ENCODE results near the gene PYM1. TPM values are rescaled to one million over a fixed set of nuclear protein-coding genes. Genes with fewer than 3 reads are reported as not detected.

PYM1 gene
- total and polyA plus RNA-seq, 7 donors: 17.5 to 93.9 (median 31.7) TPM

DNA sequence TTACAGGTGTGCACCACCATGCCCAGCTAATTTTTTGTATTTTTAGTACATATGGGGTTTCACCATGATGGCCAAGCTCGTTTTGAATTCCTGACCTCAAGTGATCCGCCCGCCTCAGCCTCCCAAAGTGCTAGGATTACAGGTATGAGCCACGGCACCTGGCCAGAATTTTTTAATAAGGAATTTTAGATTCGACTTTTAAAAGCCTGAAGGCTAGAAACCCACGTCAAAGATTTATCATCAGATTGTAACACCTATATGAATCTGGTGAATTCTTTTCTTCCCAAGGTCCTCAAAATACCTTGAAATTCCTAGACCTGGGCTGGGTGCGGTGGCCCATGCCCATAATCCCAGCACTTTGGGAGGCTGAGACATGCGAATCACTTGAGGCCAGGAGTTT, 66.3 kb downstream of the PYM1 start:
- Histone ChIP-seq H3K4me1 (no peaks in the 10 kb centered on the region), H3K4me3 (no peak overlapping the region), H3K27me3 (no peaks in the 10 kb centered on the region), H3K9me3 (peaks cover 0 to 5% (median 0%) of the 10 kb centered on the region in 4 donors), H3K36me3 (no peaks in the 10 kb centered on the region), H3K27ac (no peak overlapping the region)
- TF ChIP-seq POLR2A (IDR thresholded peaks at IDR 0.05): no peak
- WGBS, 2 donors: 94 to 95% methylated on average over 8 of the region's 8 CpGs
- intact Hi-C loops (cut with DNase I): no loop called here
- no peak for DNase-seq

DNA sequence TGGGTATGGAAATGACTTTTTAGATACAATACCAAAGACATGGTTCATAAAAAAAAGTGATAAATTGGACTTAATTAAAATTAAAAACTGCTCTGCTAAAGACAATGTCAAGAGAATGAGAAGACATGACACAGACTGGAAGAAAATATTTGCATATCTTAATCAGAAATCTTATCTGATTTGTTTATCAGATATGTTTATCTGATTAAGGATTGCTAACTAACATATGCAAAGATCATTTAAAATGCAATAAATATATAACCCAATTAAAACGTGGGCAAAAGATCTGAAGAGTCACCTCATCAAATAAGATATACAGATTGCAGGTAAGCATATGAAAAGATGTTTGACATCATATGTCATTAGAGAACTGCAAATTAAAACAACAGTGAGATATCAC, 75.0 kb downstream of the PYM1 start:
- WGBS, 2 donors: 21 to 48% methylated on average over 1 of the region's 1 CpG
- Histone ChIP-seq H3K27ac (no peak overlapping the region), H3K36me3 (no peaks in the 10 kb centered on the region), H3K4me1 (peaks cover 0 to 6% (median 4%) of the 10 kb centered on the region in 4 donors), H3K27me3 (peaks cover 0 to 6% (median 0%) of the 10 kb centered on the region in 3 donors), H3K4me3 (no peak overlapping the region), H3K9me3 (no peaks in the 10 kb centered on the region)
- no peak for DNase-seq
- intact Hi-C loops (cut with DNase I): no loop called here
- TF ChIP-seq, protein P1, sequence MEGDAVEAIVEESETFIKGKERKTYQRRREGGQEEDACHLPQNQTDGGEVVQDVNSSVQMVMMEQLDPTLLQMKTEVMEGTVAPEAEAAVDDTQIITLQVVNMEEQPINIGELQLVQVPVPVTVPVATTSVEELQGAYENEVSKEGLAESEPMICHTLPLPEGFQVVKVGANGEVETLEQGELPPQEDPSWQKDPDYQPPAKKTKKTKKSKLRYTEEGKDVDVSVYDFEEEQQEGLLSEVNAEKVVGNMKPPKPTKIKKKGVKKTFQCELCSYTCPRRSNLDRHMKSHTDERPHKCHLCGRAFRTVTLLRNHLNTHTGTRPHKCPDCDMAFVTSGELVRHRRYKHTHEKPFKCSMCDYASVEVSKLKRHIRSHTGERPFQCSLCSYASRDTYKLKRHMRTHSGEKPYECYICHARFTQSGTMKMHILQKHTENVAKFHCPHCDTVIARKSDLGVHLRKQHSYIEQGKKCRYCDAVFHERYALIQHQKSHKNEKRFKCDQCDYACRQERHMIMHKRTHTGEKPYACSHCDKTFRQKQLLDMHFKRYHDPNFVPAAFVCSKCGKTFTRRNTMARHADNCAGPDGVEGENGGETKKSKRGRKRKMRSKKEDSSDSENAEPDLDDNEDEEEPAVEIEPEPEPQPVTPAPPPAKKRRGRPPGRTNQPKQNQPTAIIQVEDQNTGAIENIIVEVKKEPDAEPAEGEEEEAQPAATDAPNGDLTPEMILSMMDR (IDR thresholded peaks at IDR 0.05): no peak
- TF ChIP-seq POLR2A (IDR thresholded peaks at IDR 0.05) (no peak), POLR2AphosphoS5 (IDR thresholded peaks at IDR 0.05) (no peak), EP300 (IDR thresholded peaks at IDR 0.05) (no peak)

Other genes with a start within 250 kb of the PYM1 start
- gene ITGA7, start 220.0 kb downstream of the PYM1 start, total RNA-seq: 100 to 1,000 TPM in 3 of 4 donors, 10 to 100 TPM in 1; 66.6 to 588 (median 204) TPM
- 10 to 100 TPM in 1 of 3 donors, 1 to 10 TPM in 2; 1.8 to 21.0 (median 3.6) TPM for gene ITGA7, start 220.0 kb downstream of the PYM1 start, polyA plus RNA-seq
- gene BLOC1S1, start 211.8 kb downstream of the PYM1 start, total RNA-seq: 100 to 1,000 TPM; 173 to 356 (median 317) TPM
- 100 to 1,000 TPM; 329 to 655 (median 634) TPM for gene BLOC1S1, start 211.8 kb downstream of the PYM1 start, polyA plus RNA-seq
- gene RDH5, start 207.5 kb downstream of the PYM1 start, total RNA-seq: 10 to 100 TPM; 11.2 to 37.5 (median 32.1) TPM
- gene RDH5, start 207.5 kb downstream of the PYM1 start, polyA plus RNA-seq: 10 to 100 TPM in 2 of 3 donors, 1 to 10 TPM in 1; 8.4 to 34.4 (median 27.1) TPM
- gene CD63, start 198.9 kb downstream of the PYM1 start, total RNA-seq: 100 to 1,000 TPM; 670 to 933 (median 849) TPM
- gene CD63, start 198.9 kb downstream of the PYM1 start, polyA plus RNA-seq: 1,000 to 10,000 TPM in 1 of 3 donors, 100 to 1,000 TPM in 2; 450 to 1,058 (median 486) TPM
- 10 to 100 TPM in 1 of 4 donors, 1 to 10 TPM in 3; 4.3 to 12.2 (median 4.6) TPM for gene GDF11, start 184.8 kb downstream of the PYM1 start, total RNA-seq
- gene GDF11, start 184.8 kb downstream of the PYM1 start, polyA plus RNA-seq: 1 to 10 TPM; 1.2 to 3.9 (median 2.4) TPM
- 10 to 100 TPM; 49.0 to 81.9 (median 76.9) TPM for gene SARNP, start 110.2 kb downstream of the PYM1 start, total RNA-seq
- gene SARNP, start 110.2 kb downstream of the PYM1 start, polyA plus RNA-seq: 100 to 1,000 TPM in 2 of 3 donors, 10 to 100 TPM in 1; 93.1 to 106 (median 104) TPM
- 10 to 100 TPM in 2 of 4 donors, 1 to 10 TPM in 2; 9.1 to 18.1 (median 12.0) TPM for gene ORMDL2, start 109.9 kb downstream of the PYM1 start, total RNA-seq
- 10 to 100 TPM; 18.0 to 64.6 (median 32.4) TPM for gene ORMDL2, start 109.9 kb downstream of the PYM1 start, polyA plus RNA-seq
- gene DNAJC14, start 98.3 kb downstream of the PYM1 start, total RNA-seq: 10 to 100 TPM; 19.0 to 31.3 (median 25.4) TPM
- 10 to 100 TPM; 13.2 to 27.2 (median 14.4) TPM for gene DNAJC14, start 98.3 kb downstream of the PYM1 start, polyA plus RNA-seq
- 10 to 100 TPM in 1 of 4 donors, 1 to 10 TPM in 3; 6.0 to 18.0 (median 7.5) TPM for gene MMP19, start 85.0 kb downstream of the PYM1 start, total RNA-seq
- gene MMP19, start 85.0 kb downstream of the PYM1 start, polyA plus RNA-seq: 1 to 10 TPM; 1.2 to 6.0 (median 2.1) TPM
- gene DGKA, start 3.3 kb upstream of the PYM1 start, total RNA-seq: 10 to 100 TPM; 21.4 to 76.4 (median 49.1) TPM
- gene DGKA, start 3.3 kb upstream of the PYM1 start, polyA plus RNA-seq: 10 to 100 TPM; 43.0 to 97.8 (median 44.4) TPM
- gene PMEL, start 38.1 kb upstream of the PYM1 start, total RNA-seq: 1 to 10 TPM in 1 of 4 donors, under 1 TPM in 1, not detected in 2; 0.71 to 1.3 TPM
- gene PMEL, start 38.1 kb upstream of the PYM1 start, polyA plus RNA-seq: 1 to 10 TPM; 1.2 to 1.8 (median 1.7) TPM
- 10 to 100 TPM; 11.4 to 27.7 (median 18.8) TPM for gene CDK2, start 38.9 kb upstream of the PYM1 start, total RNA-seq
- 10 to 100 TPM in 2 of 3 donors, 1 to 10 TPM in 1; 7.2 to 23.4 (median 11.1) TPM for gene CDK2, start 38.9 kb upstream of the PYM1 start, polyA plus RNA-seq
- gene RAB5B, start 46.2 kb upstream of the PYM1 start, total RNA-seq: 100 to 1,000 TPM in 3 of 4 donors, 10 to 100 TPM in 1; 92.8 to 102 (median 101) TPM
- gene RAB5B, start 46.2 kb upstream of the PYM1 start, polyA plus RNA-seq: 100 to 1,000 TPM in 1 of 3 donors, 10 to 100 TPM in 2; 82.8 to 113 (median 83.5) TPM
- 10 to 100 TPM; 20.9 to 51.0 (median 25.4) TPM for gene SUOX, start 69.4 kb upstream of the PYM1 start, total RNA-seq
- gene SUOX, start 69.4 kb upstream of the PYM1 start, polyA plus RNA-seq: 10 to 100 TPM in 2 of 3 donors, 1 to 10 TPM in 1; 8.4 to 16.1 (median 15.0) TPM
- 10 to 100 TPM in 1 of 4 donors, 1 to 10 TPM in 3; 2.3 to 23.8 (median 4.9) TPM for gene IKZF4, start 93.1 kb upstream of the PYM1 start, total RNA-seq
- 1 to 10 TPM in 2 of 3 donors, under 1 TPM in 1; 0.92 to 2.4 (median 1.2) TPM for gene IKZF4, start 93.1 kb upstream of the PYM1 start, polyA plus RNA-seq
- 1,000 to 10,000 TPM in 2 of 4 donors, 100 to 1,000 TPM in 2; 130 to 3,746 (median 1,580) TPM for gene RPS26, start 114.0 kb upstream of the PYM1 start, total RNA-seq
- 1,000 to 10,000 TPM; 1,901 to 2,147 (median 2,067) TPM for gene RPS26, start 114.0 kb upstream of the PYM1 start, polyA plus RNA-seq
- 10 to 100 TPM; 10.2 to 21.4 (median 19.0) TPM for gene ERBB3, start 152.3 kb upstream of the PYM1 start, total RNA-seq
- gene ERBB3, start 152.3 kb upstream of the PYM1 start, polyA plus RNA-seq: 10 to 100 TPM; 31.8 to 69.8 (median 37.0) TPM
- 100 to 1,000 TPM in 3 of 4 donors, 10 to 100 TPM in 1; 52.9 to 157 (median 110) TPM for gene PA2G4, start 176.7 kb upstream of the PYM1 start, total RNA-seq
- 100 to 1,000 TPM in 1 of 3 donors, 10 to 100 TPM in 2; 68.4 to 136 (median 73.9) TPM for gene PA2G4, start 176.7 kb upstream of the PYM1 start, polyA plus RNA-seq
- gene RPL41, start 188.7 kb upstream of the PYM1 start, total RNA-seq: 1,000 to 10,000 TPM; 1,926 to 5,407 (median 3,655) TPM
- 1,000 to 10,000 TPM; 6,021 to 9,845 (median 6,338) TPM for gene RPL41, start 188.7 kb upstream of the PYM1 start, polyA plus RNA-seq
- gene ZC3H10, start 190.4 kb upstream of the PYM1 start, total RNA-seq: 1 to 10 TPM; 3.9 to 6.9 (median 4.8) TPM
- gene ZC3H10, start 190.4 kb upstream of the PYM1 start, polyA plus RNA-seq: 1 to 10 TPM; 1.2 to 3.8 (median 1.4) TPM
- 100 to 1,000 TPM in 1 of 4 donors, 10 to 100 TPM in 3; 67.6 to 102 (median 88.7) TPM for gene ESYT1, start 200.4 kb upstream of the PYM1 start, total RNA-seq
- 10 to 100 TPM in 2 of 3 donors, 1 to 10 TPM in 1; 9.0 to 73.9 (median 13.8) TPM for gene ESYT1, start 200.4 kb upstream of the PYM1 start, polyA plus RNA-seq
- 10 to 100 TPM; 37.7 to 90.6 (median 64.1) TPM for gene MYL6B, start 224.7 kb upstream of the PYM1 start, total RNA-seq
- gene MYL6B, start 224.7 kb upstream of the PYM1 start, polyA plus RNA-seq: 10 to 100 TPM; 26.4 to 63.7 (median 32.3) TPM
- gene MYL6, start 230.5 kb upstream of the PYM1 start, total RNA-seq: 1,000 to 10,000 TPM; 6,491 to 9,553 (median 8,571) TPM
- gene MYL6, start 230.5 kb upstream of the PYM1 start, polyA plus RNA-seq: 1,000 to 10,000 TPM; 3,150 to 7,537 (median 5,524) TPM

Measured in sigmoid colon (tissue), 7 donors.